ENCODE results near the gene SACS.

Gene SACS

GRCh38 chr13:23433171-23434153, at the start of gene SACS:
TSS of gene SACS (minus strand) at chr13:23433702. CDS start at chr13:23411239, 22,463 bp downstream.
- no peak for DNase-seq

GRCh38 chr13:23480324-23480723, 46.8 kb upstream of the SACS start:
- DNase-seq: no peak

GRCh38 chr13:23477101-23477500, 43.6 kb upstream of the SACS start:
- no peak for DNase-seq

GRCh38 chr13:23473221-23473620, 39.7 kb upstream of the SACS start:
- no peak for DNase-seq

- no peak for DNase-seq
Measured at GRCh38 chr13:23472189-23472588, 38.7 kb upstream of the SACS start.

- DNase-seq: no peak
Measured at GRCh38 chr13:23470790-23471614, 37.5 kb upstream of the SACS start.

- DNase-seq: no peak
Measured at GRCh38 chr13:23469951-23470421, 36.5 kb upstream of the SACS start.

GRCh38 chr13:23468811-23469210, 35.3 kb upstream of the SACS start:
- DNase-seq: no peak

GRCh38 chr13:23467932-23468278, 34.4 kb upstream of the SACS start:
- no peak for DNase-seq

- no peak for DNase-seq
Measured at GRCh38 chr13:23467048-23467931, 33.8 kb upstream of the SACS start.

- no peak for DNase-seq
Measured at GRCh38 chr13:23466144-23467002, 32.9 kb upstream of the SACS start.

- no peak for DNase-seq
Measured at GRCh38 chr13:23463661-23464060, 30.2 kb upstream of the SACS start.

GRCh38 chr13:23462815-23463559, 29.5 kb upstream of the SACS start:
- DNase-seq: no peak

- no peak for DNase-seq
Measured at GRCh38 chr13:23461544-23461943, 28.0 kb upstream of the SACS start.

- DNase-seq: no peak
Measured at GRCh38 chr13:23460921-23461320, 27.4 kb upstream of the SACS start.

- DNase-seq: no peak
Measured at GRCh38 chr13:23460309-23460708, 26.8 kb upstream of the SACS start.

GRCh38 chr13:23458989-23459388, 25.5 kb upstream of the SACS start:
- DNase-seq: no peak

GRCh38 chr13:23456437-23457210, 23.1 kb upstream of the SACS start:
- no peak for DNase-seq

- DNase-seq: no peak
Measured at GRCh38 chr13:23455401-23456185, 22.1 kb upstream of the SACS start.
